HG02884 (cell line): ENCODE data around the gene ZNF565.
"Not testable (repeated sequence)": the region's sequence is repeated elsewhere in the genome, so short reads cannot be mapped to it uniquely, and the experiment has no call there.

ENCODE experiments used
- ATAC-seq: cut with Tn5 transposase; IDR thresholded peaks from one replicate; pipeline ENCODE4 v1.9.1; 2021; ENCODE audit warnings: mild to moderate bottlenecking, moderate library complexity; ENCODE audit not compliant: unreplicated experiment

ZNF565 gene

GRCh38 chr19:36152019-36152351, 62.5 kb downstream of the ZNF565 start:
- no peak for ATAC-seq

- ATAC-seq = no peak
Observed at GRCh38 chr19:36151144-36152018, 63.1 kb downstream of the ZNF565 start.

- ATAC-seq = no peak
Observed at GRCh38 chr19:36150586-36150985, 63.9 kb downstream of the ZNF565 start.

GRCh38 chr19:36149673-36150406, 64.6 kb downstream of the ZNF565 start:
- no peak for ATAC-seq

GRCh38 chr19:36144624-36145023, 69.8 kb downstream of the ZNF565 start:
- no peak for ATAC-seq

GRCh38 chr19:36142496-36142895, 72.0 kb downstream of the ZNF565 start:
- no peak for ATAC-seq

GRCh38 chr19:36142046-36142445, 72.4 kb downstream of the ZNF565 start:
- ATAC-seq = no peak

- no peak for ATAC-seq
Observed at GRCh38 chr19:36141039-36141927, 73.2 kb downstream of the ZNF565 start.

- ATAC-seq = no peak
Observed at GRCh38 chr19:36140304-36141038, 74.0 kb downstream of the ZNF565 start.

- ATAC-seq = peak; percentile 80
Observed at GRCh38 chr19:36139473-36140303, 74.8 kb downstream of the ZNF565 start, which contains the start of gene CAPNS1. CAPNS1 (plus strand) TSS chr19:36140066; CDS start chr19:36141012, 946 bp downstream.

GRCh38 chr19:36139120-36139472, 75.4 kb downstream of the ZNF565 start:
- ATAC-seq = no peak

- no peak for ATAC-seq
Observed at GRCh38 chr19:36136964-36137686, 77.3 kb downstream of the ZNF565 start.

GRCh38 chr19:36134867-36135266, 79.6 kb downstream of the ZNF565 start:
- not testable (repeated sequence) for ATAC-seq
